AG10803 (cell line): Measurements from ENCODE around the gene HS3ST4.

Experiments
- DNase-seq: peaks from one replicate; pipeline ENCODE4 v3.0.0; 2010; ENCODE audit warnings: low read depth
- H3K4me3 ChIP-seq: 2 replicates; pipeline ENCODE4 v1.5.1; 2011; ENCODE audit warnings: mild to moderate bottlenecking, low read length, control low read depth
- TF ChIP-seq, protein P1 (sequence below): conservative IDR thresholded peaks from 2 replicates; pipeline ENCODE4 v1.5.1; 2011; ENCODE audit warnings: mild to moderate bottlenecking, low read length, control low read depth, inconsistent platforms

HS3ST4 gene

DNA sequence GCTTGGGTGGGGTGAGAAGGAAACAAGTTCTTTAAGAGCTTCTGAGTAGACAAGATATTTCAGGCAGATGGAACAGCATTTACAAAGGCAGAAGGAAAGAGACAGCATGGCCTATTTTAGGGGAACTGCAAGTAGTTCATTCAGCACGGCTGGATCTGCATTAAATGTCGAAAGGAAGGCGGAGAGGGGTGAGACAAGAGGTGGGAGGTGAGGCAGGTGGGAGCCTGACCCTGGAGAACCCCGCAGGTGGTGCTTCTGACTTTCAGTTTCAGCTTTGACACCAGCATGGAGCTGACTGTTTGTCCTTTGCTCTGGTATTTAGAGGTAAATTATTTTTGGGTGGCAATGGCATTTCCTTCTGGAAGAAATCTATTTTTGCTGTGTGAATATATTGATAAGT is 194.8 kb downstream of the HS3ST4 start:
- TF ChIP-seq, protein P1, sequence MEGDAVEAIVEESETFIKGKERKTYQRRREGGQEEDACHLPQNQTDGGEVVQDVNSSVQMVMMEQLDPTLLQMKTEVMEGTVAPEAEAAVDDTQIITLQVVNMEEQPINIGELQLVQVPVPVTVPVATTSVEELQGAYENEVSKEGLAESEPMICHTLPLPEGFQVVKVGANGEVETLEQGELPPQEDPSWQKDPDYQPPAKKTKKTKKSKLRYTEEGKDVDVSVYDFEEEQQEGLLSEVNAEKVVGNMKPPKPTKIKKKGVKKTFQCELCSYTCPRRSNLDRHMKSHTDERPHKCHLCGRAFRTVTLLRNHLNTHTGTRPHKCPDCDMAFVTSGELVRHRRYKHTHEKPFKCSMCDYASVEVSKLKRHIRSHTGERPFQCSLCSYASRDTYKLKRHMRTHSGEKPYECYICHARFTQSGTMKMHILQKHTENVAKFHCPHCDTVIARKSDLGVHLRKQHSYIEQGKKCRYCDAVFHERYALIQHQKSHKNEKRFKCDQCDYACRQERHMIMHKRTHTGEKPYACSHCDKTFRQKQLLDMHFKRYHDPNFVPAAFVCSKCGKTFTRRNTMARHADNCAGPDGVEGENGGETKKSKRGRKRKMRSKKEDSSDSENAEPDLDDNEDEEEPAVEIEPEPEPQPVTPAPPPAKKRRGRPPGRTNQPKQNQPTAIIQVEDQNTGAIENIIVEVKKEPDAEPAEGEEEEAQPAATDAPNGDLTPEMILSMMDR = no peak
- no peak overlapping the region for H3K4me3 ChIP-seq
- no peak for DNase-seq

DNA sequence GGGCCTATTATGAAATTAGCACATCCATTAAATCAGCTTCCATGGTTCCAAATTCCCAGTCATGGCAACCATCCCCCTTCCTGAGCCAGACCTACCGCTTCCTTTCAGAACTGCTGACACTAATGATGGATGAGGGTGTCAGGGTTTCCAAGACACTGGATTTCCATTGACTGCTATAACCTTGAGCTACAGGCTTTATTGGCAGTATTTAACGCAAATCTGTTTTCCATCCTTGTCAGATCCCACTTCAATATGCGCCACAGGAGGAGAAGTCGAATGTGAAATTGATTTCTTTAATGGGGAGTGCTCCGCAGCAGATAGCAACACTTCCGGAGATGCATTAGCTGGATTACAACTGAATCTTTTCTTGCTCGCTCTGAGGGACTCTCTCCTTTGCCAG is 197.1 kb downstream of the HS3ST4 start:
- DNase-seq = no peak
- no peak overlapping the region for H3K4me3 ChIP-seq
- TF ChIP-seq, protein P1 = no peak

DNA sequence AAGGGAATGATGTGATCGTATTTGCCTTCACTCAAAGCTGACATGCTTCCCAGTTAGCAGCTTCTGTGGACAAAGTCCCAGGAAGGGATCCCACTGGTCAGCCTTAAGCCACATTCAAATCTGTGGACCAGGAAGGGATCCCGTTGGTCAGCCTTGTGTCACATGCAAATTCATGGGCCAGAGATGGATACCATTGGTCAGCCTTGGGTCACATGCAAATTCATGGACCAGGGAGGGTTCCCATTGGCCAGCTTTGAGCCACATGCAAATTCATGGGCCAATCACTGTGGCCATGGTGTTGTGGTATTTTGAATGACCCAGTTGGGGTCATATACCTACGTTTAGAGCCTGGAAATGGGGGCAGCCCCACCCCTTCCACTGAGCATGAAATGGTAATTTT is 201.6 kb downstream of the HS3ST4 start:
- no peak overlapping the region for H3K4me3 ChIP-seq
- TF ChIP-seq, protein P1 = no peak
- no peak for DNase-seq

DNA sequence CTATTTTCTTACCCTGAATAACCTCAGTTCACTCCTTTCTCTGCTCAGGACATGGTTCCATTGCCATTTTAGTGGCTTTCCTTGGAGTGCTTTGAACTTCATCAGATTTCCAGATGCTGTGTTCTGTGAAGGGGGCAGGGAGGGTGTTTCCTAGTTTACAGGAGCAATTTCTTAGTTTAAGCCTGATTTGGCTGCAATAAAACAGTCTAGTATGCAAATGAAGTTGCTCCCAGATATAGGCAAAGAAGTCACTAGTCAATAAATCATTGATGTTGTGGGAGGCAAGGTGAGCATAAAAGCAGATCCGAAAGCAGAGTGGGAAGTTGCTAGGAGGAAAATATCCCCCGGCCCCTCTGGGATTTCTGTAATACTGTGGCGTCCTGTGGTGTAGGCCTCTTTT is 202.3 kb downstream of the HS3ST4 start:
- no peak for DNase-seq
- no peak overlapping the region for H3K4me3 ChIP-seq
- TF ChIP-seq, protein P1 = no peak

DNA sequence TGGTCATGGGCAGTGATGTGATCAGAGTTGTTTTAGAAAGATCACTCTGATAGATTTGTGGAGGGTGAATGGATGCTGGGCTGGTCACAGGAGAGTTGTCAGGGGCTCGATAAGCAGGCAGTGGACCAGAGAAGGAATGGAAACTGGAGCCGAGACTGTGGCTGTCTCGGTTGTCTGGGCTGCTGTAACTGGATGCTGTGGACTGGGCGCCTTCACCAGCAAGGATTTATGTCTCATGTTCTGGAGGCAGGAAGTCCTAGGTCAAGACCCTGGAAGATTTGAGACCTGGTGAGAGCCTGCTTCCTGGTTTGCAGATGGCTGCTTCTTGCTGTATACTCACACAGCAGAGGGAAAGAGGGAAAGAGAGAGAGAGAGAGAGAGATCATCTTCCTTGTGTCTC is 203.6 kb downstream of the HS3ST4 start:
- DNase-seq = no peak
- H3K4me3 ChIP-seq = no peak overlapping the region
- TF ChIP-seq, protein P1 = no peak

DNA sequence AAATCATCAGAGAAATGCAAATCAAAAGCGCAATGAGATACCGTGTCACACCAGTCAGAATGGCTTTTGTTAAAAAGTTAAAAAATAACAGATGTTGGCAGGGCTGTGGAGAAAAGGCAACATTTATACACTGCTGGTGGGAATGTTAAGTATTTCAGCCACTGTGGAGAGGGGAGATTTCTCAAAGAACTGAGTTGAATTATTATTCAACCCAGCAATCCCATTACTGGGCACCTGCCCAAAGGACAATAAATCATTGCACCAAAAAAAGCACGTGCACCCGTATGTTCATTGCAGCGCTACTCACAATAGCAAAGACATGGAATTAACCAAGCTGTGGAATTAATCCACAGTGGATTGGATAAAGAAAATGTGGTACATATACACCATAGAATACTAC is 204.7 kb downstream of the HS3ST4 start:
- DNase-seq = no peak
- H3K4me3 ChIP-seq = no peak overlapping the region
- TF ChIP-seq, protein P1 = no peak

DNA sequence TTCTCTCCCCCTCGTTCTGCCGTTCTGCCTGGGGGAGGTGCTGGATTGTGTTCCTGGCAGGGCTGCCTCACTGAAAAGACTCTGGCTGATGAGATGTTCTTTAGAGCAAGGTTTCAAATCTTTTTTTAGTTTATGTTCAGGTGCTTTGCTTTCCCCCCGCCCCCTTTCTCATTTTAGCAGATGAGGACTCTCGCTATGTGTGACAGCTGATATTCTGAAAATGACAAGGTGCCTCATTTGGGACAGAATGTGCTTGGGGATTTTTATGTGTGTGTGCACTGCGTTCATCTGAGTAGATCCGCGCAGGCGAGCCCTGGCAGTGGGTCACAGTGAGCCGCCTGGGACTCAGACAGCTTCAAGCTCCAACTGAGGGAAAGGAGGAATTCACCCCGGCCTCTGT is 205.9 kb downstream of the HS3ST4 start:
- TF ChIP-seq, protein P1 = no peak
- H3K4me3 ChIP-seq = no peak overlapping the region

More for the DNA sequence above, 205.9 kb downstream of the HS3ST4 start:
- DNase-seq = no peak
